Panc1 (cell line): ENCODE measurements around the gene PTGDS. TPM values are rescaled to one million over a fixed set of nuclear protein-coding genes. Genes with fewer than 3 reads are reported as not detected.

Source experiments
- ATAC-seq: fragments of 200-7000 bp; cut with Tn5 transposase; 2 replicates; pipeline ENCODE4 v1.9.1; 2020; ENCODE audit warnings: mild to moderate bottlenecking, moderate library complexity
- BruUV-seq: library from RNA; stranded (reverse); fragments of 400-500 nt; replicated peaks from 2 replicates; lab custom pipeline; 2021; lab: Mats Ljungman, UMichigan
- CTCF ChIA-PET: fragments of 300-600 bp; sonication (Branson Sonifier 250); formaldehyde crosslinking; loops from one replicate; lab custom pipeline; 2022; ENCODE audit warnings: antibody characterized with exemption; lab: Charles Lee
- POLR2A ChIA-PET: fragments of 300-600 bp; sonication (Branson Sonifier 250); formaldehyde crosslinking; loops from one replicate; lab custom pipeline; 2022; ENCODE audit warnings: antibody characterized with exemption; lab: Charles Lee
- DNase-seq: peaks from one replicate; pipeline ENCODE4 v3.0.0-alpha.2; 2010; ENCODE audit warnings: low read depth, low spot score
- H3K27ac ChIP-seq: 2 replicates; pipeline ENCODE4 v1.5.1; 2011; ENCODE audit warnings: mild to moderate bottlenecking, low read length, inconsistent platforms
- H3K27me3 ChIP-seq: fragments of 200-500 bp; sonication (Bioruptor generic); 2 replicates; pipeline ENCODE4 v1.6.0; 2014; ENCODE audit warnings: low read length, inconsistent platforms; ENCODE audit not compliant: control insufficient read depth, insufficient read depth
- H3K36me3 ChIP-seq: fragments of 200-500 bp; sonication (Bioruptor generic); 2 replicates; pipeline ENCODE4 v1.5.1; 2014; ENCODE audit warnings: inconsistent platforms, mild to moderate bottlenecking, low read length, moderate library complexity; ENCODE audit not compliant: control insufficient read depth, insufficient read depth
- H3K4me1 ChIP-seq: 2 replicates; pipeline ENCODE4 v1.5.1; 2011; ENCODE audit warnings: inconsistent platforms, mild to moderate bottlenecking, low read length, moderate library complexity; ENCODE audit not compliant: control insufficient read depth, insufficient read depth
- H3K4me3 ChIP-seq, 2 experiments: 2 replicates each; pipeline ENCODE4 v1.5.1; 2011 to 2012; ENCODE audit warnings: low read depth in 2 of 2, low read length in 2 of 2, mild to moderate bottlenecking in 2 of 2, inconsistent platforms in 1 of 2, moderate library complexity in 1 of 2
- H3K9me3 ChIP-seq: fragments of 200-500 bp; sonication (Bioruptor generic); 2 replicates; pipeline ENCODE4 v1.5.1; 2014; ENCODE audit warnings: low read depth, mild to moderate bottlenecking, inconsistent platforms, low read length, moderate library complexity; ENCODE audit not compliant: control insufficient read depth, insufficient read depth
- POLR2AphosphoS5 ChIP-seq: IDR thresholded peaks from 2 replicates; pipeline ENCODE4 v1.6.1; 2012; ENCODE audit warnings: mild to moderate bottlenecking, low read depth, low read length, moderate library complexity
- SIN3A ChIP-seq: IDR thresholded peaks from 2 replicates; pipeline ENCODE4 v1.6.1; 2012; ENCODE audit warnings: low read depth, mild to moderate bottlenecking, low read length, moderate library complexity, borderline replicate concordance; ENCODE audit not compliant: insufficient read depth
- TCF7L2 ChIP-seq: IDR thresholded peaks from 2 replicates; pipeline ENCODE4 v1.6.1; 2011; ENCODE audit warnings: mild to moderate bottlenecking, low read depth, low read length, inconsistent platforms
- in situ Hi-C: cut with HindIII; loops from 2 replicates; pipeline ENCODE4 v1.10.0; 2016; ENCODE audit warnings: low sequenced_read_pairs, low pct_unique_long_range_greater_than_20kb
- intact Hi-C: fragments of 100-400 bp; cut with micrococcal nuclease; formaldehyde crosslinking; loops from one replicate; pipeline ENCODE4 v1.10.0; 2022; ENCODE audit not compliant: unreplicated experiment
- total RNA-seq: library from RNA; stranded (reverse); gene quantifications from one replicate; pipeline ENCODE4 v1.2.1, GENCODE V29; 2021; ENCODE audit not compliant: unreplicated experiment
- TF ChIP-seq, protein P1 (sequence below): fragments of 450-650 bp; IDR thresholded peaks from 2 replicates; pipeline ENCODE4 v1.5.1; 2017; ENCODE audit warnings: mild to moderate bottlenecking
- TF ChIP-seq, protein P2 (sequence below), 2 experiments: IDR thresholded peaks; 2 replicates each; pipeline ENCODE4 v1.6.1; 2011 to 2012; ENCODE audit warnings: low read depth in 2 of 2, control low read depth in 1 of 2, low read length in 1 of 2, mild to moderate bottlenecking in 1 of 2, moderate library complexity in 1 of 2; ENCODE audit not compliant: insufficient read depth in 1 of 2

PTGDS gene
- total RNA-seq, 1 experiment from 2014 or later: 13.7 TPM

DNA sequence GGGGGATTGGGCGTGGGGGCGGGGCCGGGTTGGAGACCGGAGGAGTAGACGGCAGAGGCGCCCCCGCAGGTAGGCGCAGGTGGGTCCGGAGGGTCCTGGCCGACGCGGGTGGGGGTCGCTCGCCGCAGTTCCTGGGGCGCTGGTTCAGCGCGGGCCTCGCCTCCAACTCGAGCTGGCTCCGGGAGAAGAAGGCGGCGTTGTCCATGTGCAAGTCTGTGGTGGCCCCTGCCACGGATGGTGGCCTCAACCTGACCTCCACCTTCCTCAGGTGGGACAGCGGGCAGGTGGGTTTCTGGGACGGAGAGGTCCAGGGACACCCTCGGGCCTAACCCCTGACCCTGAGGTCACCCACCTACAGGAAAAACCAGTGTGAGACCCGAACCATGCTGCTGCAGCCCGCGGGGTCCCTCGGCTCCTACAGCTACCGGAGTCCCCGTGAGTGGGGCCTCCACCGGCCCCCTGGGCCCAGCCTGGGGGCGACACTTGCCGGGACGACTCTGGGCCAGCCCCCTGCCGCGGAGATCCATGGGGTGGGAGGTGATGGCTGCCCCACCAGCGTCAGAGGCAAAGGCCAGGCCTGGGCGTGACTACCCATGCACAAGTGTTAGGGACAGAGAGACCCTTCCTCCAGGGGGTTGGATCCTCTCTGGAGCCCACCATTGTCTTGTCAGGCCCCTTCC is 1.7 kb downstream of the PTGDS start:
- no peaks in the 10 kb centered on the region for H3K9me3 ChIP-seq
- ATAC-seq: no peak
- no TSS peak for BruUV-seq
- intact Hi-C loops: no loop called here
- in situ Hi-C loops: no loop called here
- no peak overlapping the region for H3K27ac ChIP-seq
- H3K27me3 ChIP-seq: no peaks in the 10 kb centered on the region
- H3K4me1 ChIP-seq: no peaks in the 10 kb centered on the region
- CTCF ChIA-PET: interaction anchor here (0.6 to 1.1 kb wide), 2 partner anchors 50 to 307 kb away, joined by 4 to 10 read pairs; no protein-coding TSS in a partner anchor
- no peak for TF ChIP-seq TCF7L2
- TF ChIP-seq SIN3A: no peak
- TF ChIP-seq, protein P1, sequence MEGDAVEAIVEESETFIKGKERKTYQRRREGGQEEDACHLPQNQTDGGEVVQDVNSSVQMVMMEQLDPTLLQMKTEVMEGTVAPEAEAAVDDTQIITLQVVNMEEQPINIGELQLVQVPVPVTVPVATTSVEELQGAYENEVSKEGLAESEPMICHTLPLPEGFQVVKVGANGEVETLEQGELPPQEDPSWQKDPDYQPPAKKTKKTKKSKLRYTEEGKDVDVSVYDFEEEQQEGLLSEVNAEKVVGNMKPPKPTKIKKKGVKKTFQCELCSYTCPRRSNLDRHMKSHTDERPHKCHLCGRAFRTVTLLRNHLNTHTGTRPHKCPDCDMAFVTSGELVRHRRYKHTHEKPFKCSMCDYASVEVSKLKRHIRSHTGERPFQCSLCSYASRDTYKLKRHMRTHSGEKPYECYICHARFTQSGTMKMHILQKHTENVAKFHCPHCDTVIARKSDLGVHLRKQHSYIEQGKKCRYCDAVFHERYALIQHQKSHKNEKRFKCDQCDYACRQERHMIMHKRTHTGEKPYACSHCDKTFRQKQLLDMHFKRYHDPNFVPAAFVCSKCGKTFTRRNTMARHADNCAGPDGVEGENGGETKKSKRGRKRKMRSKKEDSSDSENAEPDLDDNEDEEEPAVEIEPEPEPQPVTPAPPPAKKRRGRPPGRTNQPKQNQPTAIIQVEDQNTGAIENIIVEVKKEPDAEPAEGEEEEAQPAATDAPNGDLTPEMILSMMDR: no peak
- TF ChIP-seq, protein P2, sequence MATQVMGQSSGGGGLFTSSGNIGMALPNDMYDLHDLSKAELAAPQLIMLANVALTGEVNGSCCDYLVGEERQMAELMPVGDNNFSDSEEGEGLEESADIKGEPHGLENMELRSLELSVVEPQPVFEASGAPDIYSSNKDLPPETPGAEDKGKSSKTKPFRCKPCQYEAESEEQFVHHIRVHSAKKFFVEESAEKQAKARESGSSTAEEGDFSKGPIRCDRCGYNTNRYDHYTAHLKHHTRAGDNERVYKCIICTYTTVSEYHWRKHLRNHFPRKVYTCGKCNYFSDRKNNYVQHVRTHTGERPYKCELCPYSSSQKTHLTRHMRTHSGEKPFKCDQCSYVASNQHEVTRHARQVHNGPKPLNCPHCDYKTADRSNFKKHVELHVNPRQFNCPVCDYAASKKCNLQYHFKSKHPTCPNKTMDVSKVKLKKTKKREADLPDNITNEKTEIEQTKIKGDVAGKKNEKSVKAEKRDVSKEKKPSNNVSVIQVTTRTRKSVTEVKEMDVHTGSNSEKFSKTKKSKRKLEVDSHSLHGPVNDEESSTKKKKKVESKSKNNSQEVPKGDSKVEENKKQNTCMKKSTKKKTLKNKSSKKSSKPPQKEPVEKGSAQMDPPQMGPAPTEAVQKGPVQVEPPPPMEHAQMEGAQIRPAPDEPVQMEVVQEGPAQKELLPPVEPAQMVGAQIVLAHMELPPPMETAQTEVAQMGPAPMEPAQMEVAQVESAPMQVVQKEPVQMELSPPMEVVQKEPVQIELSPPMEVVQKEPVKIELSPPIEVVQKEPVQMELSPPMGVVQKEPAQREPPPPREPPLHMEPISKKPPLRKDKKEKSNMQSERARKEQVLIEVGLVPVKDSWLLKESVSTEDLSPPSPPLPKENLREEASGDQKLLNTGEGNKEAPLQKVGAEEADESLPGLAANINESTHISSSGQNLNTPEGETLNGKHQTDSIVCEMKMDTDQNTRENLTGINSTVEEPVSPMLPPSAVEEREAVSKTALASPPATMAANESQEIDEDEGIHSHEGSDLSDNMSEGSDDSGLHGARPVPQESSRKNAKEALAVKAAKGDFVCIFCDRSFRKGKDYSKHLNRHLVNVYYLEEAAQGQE (IDR thresholded peaks at IDR 0.05; ENCODE audit: insufficient read depth in 1 of 2, low read depth in 2 of 2, low read length in 1 of 2): no peak
- TF ChIP-seq POLR2AphosphoS5: no peak
- no peak for DNase-seq
- no peaks in the 10 kb centered on the region for H3K36me3 ChIP-seq
- peak overlapping the region; percentile 18 to 33 for H3K4me3 ChIP-seq
- POLR2A ChIA-PET: no interaction called here

DNA sequence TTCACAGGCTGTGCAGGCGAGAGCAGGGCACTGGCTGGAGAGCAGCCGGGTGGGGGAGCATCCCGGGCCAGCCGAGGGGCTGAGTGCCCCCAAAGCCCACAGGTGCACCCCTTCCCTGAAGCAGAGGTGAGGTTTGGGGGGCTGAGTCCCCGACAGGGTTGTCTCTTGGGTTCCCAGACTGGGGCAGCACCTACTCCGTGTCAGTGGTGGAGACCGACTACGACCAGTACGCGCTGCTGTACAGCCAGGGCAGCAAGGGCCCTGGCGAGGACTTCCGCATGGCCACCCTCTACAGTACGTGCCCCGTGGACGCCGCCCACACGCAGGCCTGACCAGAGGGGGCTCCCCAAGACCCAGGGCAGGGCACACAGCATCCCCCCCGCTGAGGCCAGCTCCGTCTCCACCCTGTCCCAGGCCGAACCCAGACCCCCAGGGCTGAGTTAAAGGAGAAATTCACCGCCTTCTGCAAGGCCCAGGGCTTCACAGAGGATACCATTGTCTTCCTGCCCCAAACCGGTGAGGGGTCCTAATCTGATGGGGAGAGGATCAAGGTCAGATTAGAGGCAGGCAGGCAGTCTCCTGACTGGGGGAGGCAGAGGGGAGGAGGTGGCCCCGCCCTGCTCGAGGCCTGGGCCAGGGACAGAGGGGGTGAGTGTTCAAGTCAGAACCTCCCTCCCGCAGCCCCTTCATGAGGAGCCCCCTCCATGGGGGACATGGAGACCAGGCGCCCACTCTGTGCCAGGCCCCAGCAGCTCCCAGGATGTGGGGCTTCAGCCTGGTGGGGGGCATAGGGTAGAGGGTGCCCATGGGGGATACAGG is 2.7 kb downstream of the PTGDS start:
- Histone ChIP-seq H3K4me3 (no peak overlapping the region), H3K4me1 (no peaks in the 10 kb centered on the region), H3K9me3 (no peaks in the 10 kb centered on the region), H3K27me3 (no peaks in the 10 kb centered on the region), H3K36me3 (no peaks in the 10 kb centered on the region), H3K27ac (no peak overlapping the region)
- DNase-seq (no peak), ATAC-seq (no peak)
- no TSS peak for BruUV-seq
- intact Hi-C loops: no loop called here
- TF ChIP-seq SIN3A (no peak), TCF7L2 (no peak), POLR2AphosphoS5 (no peak)
- TF ChIP-seq, protein P2 (IDR thresholded peaks at IDR 0.05; ENCODE audit: insufficient read depth in 1 of 2, low read depth in 2 of 2, low read length in 1 of 2): no peak
- TF ChIP-seq, protein P1: no peak
- in situ Hi-C loops: no loop called here
- ChIA-PET CTCF (no interaction called here), POLR2A (no interaction called here)
